ENCODE measurements around the gene DTL. TPM values are rescaled to one million over a fixed set of nuclear protein-coding genes. Genes with fewer than 3 reads are reported as not detected.

Gene DTL
- total RNA-seq, 6 experiments from 2014 or later: 13.3 to 21.7 (median 18.2) TPM

DNA sequence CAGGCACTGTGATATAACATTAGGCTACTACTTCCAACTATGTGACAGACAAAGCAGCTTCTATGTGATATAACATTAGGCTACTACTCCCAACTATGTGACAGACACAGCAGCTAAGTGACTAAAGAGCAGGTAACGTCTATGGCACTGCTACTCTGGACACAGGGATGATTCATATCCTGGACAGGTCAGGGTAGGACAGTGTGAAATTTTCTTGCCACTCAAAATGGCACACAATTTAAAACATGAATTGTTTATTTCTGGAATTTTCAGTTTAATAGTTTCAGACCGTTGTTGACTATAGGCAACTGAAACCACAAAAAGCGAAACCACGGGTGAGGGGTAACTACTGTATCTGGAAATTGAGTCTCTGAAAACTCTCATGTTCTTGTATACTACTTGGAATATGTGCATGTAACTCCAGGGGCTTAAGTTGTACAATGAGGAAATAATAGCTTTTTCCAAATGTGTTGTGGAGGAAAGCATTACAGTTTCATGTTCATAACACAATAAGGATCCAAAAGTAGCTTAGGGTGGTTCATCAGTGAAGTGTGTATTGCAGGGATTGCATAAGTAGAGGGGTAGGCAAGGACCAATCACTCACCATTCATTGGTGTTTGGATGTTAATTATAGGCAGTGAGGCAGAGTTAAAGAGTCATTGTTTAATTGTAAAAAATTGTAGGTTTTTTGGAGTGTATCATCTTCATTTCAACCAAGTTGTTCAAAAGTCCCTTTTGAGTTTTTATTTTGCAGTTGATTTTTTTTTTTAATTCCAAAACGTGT is 5.3 kb downstream of the DTL start:
- H3K27ac Mint-ChIP-seq: peak overlapping the region; percentile 40

DNA sequence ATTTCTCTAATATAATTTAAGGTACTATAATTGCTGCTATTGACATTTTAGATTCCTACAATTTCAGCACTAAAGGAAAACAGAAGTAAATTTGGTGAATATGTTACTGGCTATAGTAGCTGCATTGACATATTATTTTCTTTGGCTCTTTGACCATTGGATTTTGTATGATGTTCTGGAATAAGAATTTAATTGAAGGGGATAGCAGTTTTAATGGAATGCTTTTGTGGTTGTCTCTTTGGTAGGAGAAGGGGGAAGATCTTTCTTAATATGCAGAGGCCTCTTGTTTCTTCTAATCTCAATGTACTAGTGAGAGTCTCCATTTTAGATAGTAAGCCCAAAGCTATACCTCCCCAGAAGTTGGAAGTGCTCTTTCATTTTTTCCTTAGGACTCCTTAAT is 6.9 kb downstream of the DTL start:
- Mint-ChIP-seq H3K36me3 (ENCODE audit: low read depth) (peaks cover 4% of the 10 kb centered on the region; the same call in 1 of the 2 replicates), H3K4me1 (ENCODE audit: low read depth) (peaks cover 67% of the 10 kb centered on the region), H3K27me3 (ENCODE audit: insufficient read depth) (no peaks in the 10 kb centered on the region), H3K4me3 (no peak overlapping the region), H3K27ac (peak overlapping the region; percentile 24; the same call in 1 of the 2 replicates), H3K9me3 (no peaks in the 10 kb centered on the region)
- TF ChIP-seq, protein P1, sequence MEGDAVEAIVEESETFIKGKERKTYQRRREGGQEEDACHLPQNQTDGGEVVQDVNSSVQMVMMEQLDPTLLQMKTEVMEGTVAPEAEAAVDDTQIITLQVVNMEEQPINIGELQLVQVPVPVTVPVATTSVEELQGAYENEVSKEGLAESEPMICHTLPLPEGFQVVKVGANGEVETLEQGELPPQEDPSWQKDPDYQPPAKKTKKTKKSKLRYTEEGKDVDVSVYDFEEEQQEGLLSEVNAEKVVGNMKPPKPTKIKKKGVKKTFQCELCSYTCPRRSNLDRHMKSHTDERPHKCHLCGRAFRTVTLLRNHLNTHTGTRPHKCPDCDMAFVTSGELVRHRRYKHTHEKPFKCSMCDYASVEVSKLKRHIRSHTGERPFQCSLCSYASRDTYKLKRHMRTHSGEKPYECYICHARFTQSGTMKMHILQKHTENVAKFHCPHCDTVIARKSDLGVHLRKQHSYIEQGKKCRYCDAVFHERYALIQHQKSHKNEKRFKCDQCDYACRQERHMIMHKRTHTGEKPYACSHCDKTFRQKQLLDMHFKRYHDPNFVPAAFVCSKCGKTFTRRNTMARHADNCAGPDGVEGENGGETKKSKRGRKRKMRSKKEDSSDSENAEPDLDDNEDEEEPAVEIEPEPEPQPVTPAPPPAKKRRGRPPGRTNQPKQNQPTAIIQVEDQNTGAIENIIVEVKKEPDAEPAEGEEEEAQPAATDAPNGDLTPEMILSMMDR (IDR thresholded peaks at IDR 0.05): no peak
- no peak for DNase-seq

More for the DNA sequence above, 5.3 kb downstream of the DTL start:
- H3K4me3 Mint-ChIP-seq: peak overlapping the region; percentile 32
- no peaks in the 10 kb centered on the region for H3K9me3 Mint-ChIP-seq
- H3K36me3 Mint-ChIP-seq (ENCODE audit: low read depth): 0 out of 2 replicates have a peak, but pooled peaks cover 4% of the 10 kb centered on the region
- H3K27me3 Mint-ChIP-seq (ENCODE audit: insufficient read depth): no peaks in the 10 kb centered on the region
- TF ChIP-seq, protein P1 (IDR thresholded peaks at IDR 0.05): no peak
- peaks cover 73% of the 10 kb centered on the region for H3K4me1 Mint-ChIP-seq (ENCODE audit: low read depth)
- DNase-seq: peak; percentile 20

DNA sequence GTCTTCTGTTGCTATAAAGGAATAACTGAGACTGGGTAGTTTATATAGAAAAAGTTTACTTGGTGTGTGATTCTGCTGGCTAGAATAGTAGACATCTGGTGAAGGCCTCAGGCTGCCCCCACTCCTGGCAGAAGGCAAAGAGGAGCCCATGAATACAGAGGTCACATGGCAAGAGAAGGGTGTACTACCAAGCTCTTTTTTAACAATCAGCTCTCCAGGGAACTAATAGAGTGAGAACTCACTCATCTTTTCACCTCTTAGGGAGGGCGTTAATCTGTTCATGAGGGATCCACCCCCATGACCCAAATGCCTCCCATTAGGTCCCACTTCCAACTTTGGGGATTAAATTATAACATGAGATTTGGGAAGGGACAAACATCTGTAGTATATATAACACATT is 9.3 kb downstream of the DTL start:
- Mint-ChIP-seq H3K27ac (no peak overlapping the region), H3K4me1 (ENCODE audit: low read depth) (peaks cover 44% of the 10 kb centered on the region), H3K4me3 (no peak overlapping the region), H3K27me3 (ENCODE audit: insufficient read depth) (no peaks in the 10 kb centered on the region), H3K9me3 (no peaks in the 10 kb centered on the region), H3K36me3 (ENCODE audit: low read depth) (peaks cover 4% of the 10 kb centered on the region; the same call in 1 of the 2 replicates)
- TF ChIP-seq, protein P1 (IDR thresholded peaks at IDR 0.05): no peak
- DNase-seq: no peak

DNA sequence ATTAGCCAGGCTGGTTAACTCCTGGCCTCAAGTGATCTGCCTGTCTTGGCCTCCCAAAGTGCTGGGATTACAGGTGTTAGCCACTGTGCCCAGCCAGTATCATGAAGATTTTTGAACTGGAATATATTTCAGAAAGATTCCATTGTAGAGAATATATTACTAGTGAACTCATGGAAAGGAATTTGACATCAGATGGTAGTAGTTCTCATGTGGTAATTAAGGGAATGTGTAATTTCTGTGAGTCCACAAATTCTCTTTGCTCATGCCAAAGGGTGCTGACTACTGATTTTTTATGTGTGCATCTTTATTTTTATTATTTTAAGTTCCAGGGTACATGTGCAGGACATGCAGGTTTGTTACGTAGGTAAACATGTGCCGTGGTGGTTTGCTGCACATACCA is 10.4 kb downstream of the DTL start:
- TF ChIP-seq, protein P1 (IDR thresholded peaks at IDR 0.05): no peak
- no peak overlapping the region for H3K4me3 Mint-ChIP-seq
- peaks cover 35% of the 10 kb centered on the region for H3K4me1 Mint-ChIP-seq (ENCODE audit: low read depth)
- DNase-seq: peak; percentile 49
- no peaks in the 10 kb centered on the region for H3K9me3 Mint-ChIP-seq
- H3K27me3 Mint-ChIP-seq (ENCODE audit: insufficient read depth): no peaks in the 10 kb centered on the region
- peak overlapping the region; percentile 22; the same call in 1 of the 2 replicates for H3K27ac Mint-ChIP-seq
- peaks cover 4% of the 10 kb centered on the region; the same call in 1 of the 2 replicates for H3K36me3 Mint-ChIP-seq (ENCODE audit: low read depth)

DNA sequence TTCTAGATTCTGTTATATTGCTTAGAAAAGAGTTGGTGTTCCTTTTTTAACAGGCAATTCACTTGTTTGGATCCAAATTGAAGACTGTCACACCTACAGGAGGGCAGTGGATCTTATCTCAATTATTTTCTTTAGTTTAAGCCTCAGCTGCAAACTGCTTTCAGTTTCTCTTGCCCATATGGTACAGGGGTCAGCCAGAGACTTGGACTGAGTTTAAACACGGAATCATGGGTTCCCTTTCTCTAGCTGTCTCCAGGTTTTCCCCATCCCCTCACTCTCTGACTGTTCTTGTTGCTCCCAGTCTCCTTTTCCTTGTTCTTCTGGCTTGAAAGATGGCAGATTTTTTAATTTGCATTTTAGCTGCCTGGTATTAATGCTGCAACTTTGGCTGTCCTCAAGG is 18.4 kb downstream of the DTL start:
- Mint-ChIP-seq H3K4me1 (ENCODE audit: low read depth) (no peaks in the 10 kb centered on the region), H3K9me3 (no peaks in the 10 kb centered on the region), H3K27ac (no peak overlapping the region), H3K4me3 (no peak overlapping the region), H3K36me3 (ENCODE audit: low read depth) (peaks cover 26% of the 10 kb centered on the region), H3K27me3 (ENCODE audit: insufficient read depth) (no peaks in the 10 kb centered on the region)
- DNase-seq: no peak
- TF ChIP-seq, protein P1 (IDR thresholded peaks at IDR 0.05): no peak

All from HFFc6 (cell line).